ENCODE measurements around the gene ABCB4.
"Not testable (repeated sequence)": the region's sequence is repeated elsewhere in the genome, so short reads cannot be mapped to it uniquely, and the experiment has no call there.

Gene ABCB4

DNA sequence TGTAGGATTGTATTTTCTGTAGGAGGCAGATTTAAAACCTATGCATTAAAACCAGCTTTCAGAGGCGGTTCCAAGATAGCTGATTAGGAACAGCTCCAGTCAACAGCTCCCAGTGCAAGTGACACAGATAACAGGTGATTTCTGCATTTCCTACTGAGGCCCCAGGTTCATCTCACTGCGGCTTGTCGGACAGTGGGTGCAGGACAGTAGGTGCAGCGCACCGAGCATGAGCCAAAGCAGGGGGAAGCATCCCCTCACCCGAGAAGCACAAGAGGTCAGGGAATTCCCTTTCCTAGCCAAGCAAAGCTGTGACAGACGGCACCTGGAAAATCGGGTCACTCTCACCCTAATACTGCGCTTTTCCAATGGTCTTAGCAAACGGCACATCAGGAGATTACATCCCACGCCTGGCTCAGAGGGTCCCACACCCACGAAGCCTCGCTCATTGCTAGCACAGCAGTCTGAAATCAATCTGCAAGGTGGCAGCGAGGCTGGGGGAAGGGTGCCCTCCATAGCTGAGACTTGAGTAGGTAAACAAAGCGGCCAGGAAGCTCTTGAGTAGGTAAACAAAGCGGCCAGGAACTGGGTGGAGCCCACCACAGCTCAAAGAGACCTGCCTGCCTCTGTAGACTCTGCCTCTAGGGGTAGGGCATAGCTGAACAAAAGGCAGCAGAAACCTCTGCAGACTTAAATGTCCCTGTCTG is 10.5 kb downstream of the ABCB4 start:
- H3K36me3 Mint-ChIP-seq (ENCODE audit: low read depth); H3K4me3 Mint-ChIP-seq; H3K27ac Mint-ChIP-seq; H3K27me3 Mint-ChIP-seq; H3K9me3 Mint-ChIP-seq; intact Hi-C loops (cut with micrococcal nuclease): not testable (repeated sequence)
- H3K4me1 Mint-ChIP-seq (ENCODE audit: low read depth): peaks cover 11% of the 10 kb centered on the region

GRCh38 chr7:87463982-87464381 is 11.5 kb downstream of the ABCB4 start:
- no peak overlapping the region for H3K4me3 Mint-ChIP-seq
- no peak overlapping the region for H3K27ac Mint-ChIP-seq
- peaks cover 11% of the 10 kb centered on the region for H3K4me1 Mint-ChIP-seq (ENCODE audit: low read depth)
- H3K36me3 Mint-ChIP-seq (ENCODE audit: low read depth): no peaks in the 10 kb centered on the region
- intact Hi-C loops (cut with micrococcal nuclease): no loop called here
- peaks cover 1% of the 10 kb centered on the region for H3K27me3 Mint-ChIP-seq
- no peaks in the 10 kb centered on the region for H3K9me3 Mint-ChIP-seq

GRCh38 chr7:87460444-87460843 is 15.0 kb downstream of the ABCB4 start:
- H3K36me3 Mint-ChIP-seq (ENCODE audit: low read depth); H3K4me3 Mint-ChIP-seq; H3K4me1 Mint-ChIP-seq (ENCODE audit: low read depth); intact Hi-C loops (cut with micrococcal nuclease); H3K9me3 Mint-ChIP-seq; H3K27me3 Mint-ChIP-seq; H3K27ac Mint-ChIP-seq: not testable (repeated sequence)

DNA sequence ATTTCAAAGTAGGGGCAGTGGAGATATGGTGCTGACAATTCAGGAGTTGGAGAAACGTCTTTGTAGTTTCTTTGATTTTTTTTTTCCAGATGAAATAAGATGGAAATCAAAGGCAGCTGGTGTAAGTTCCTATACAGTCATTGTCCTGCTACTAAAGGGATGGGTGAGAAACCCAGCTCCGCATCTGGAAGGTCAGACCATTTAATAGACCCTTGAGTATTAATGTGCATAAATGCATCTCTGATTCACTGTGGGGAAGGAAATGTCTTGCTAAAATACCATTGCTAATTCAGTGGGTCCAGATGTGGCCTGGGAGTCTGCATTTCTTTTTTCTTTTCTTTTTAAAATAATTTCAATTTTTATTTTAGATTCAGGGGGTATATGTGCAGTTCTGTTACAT is 15.5 kb downstream of the ABCB4 start:
- H3K27me3 Mint-ChIP-seq: no peaks in the 10 kb centered on the region
- H3K36me3 Mint-ChIP-seq (ENCODE audit: low read depth): no peaks in the 10 kb centered on the region
- H3K4me3 Mint-ChIP-seq: no peak overlapping the region
- no peaks in the 10 kb centered on the region for H3K9me3 Mint-ChIP-seq
- intact Hi-C loops (cut with micrococcal nuclease): no loop called here
- no peak overlapping the region for H3K27ac Mint-ChIP-seq
- no peaks in the 10 kb centered on the region for H3K4me1 Mint-ChIP-seq (ENCODE audit: low read depth)

DNA sequence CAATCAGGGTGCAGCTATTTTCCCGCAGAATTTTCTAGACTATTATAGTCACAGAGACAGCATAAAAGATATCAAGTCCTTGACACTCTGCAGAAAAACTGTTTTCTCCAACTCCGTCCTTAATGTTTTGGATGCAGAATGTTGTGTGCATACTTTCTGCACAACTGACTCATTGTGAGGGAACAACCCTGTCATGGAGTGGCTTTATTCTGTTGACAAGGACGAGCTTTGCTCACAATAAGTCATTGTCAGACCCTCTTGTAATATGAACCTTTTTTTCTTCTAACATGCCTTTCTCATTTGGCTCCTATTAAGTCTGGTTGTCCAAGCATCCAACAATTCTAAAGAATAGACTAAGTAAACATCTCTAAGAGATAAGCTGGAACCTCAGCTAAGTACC is 17.3 kb downstream of the ABCB4 start:
- no peak overlapping the region for H3K27ac Mint-ChIP-seq
- intact Hi-C loops (cut with micrococcal nuclease): no loop called here
- no peaks in the 10 kb centered on the region for H3K27me3 Mint-ChIP-seq
- no peaks in the 10 kb centered on the region for H3K9me3 Mint-ChIP-seq
- no peaks in the 10 kb centered on the region for H3K36me3 Mint-ChIP-seq (ENCODE audit: low read depth)
- no peaks in the 10 kb centered on the region for H3K4me1 Mint-ChIP-seq (ENCODE audit: low read depth)
- H3K4me3 Mint-ChIP-seq: no peak overlapping the region

GRCh38 chr7:87456247-87456646 is 19.2 kb downstream of the ABCB4 start:
- Mint-ChIP-seq H3K36me3 (ENCODE audit: low read depth) (no peaks in the 10 kb centered on the region), H3K27me3 (no peaks in the 10 kb centered on the region), H3K4me3 (no peak overlapping the region), H3K27ac (no peak overlapping the region), H3K9me3 (no peaks in the 10 kb centered on the region), H3K4me1 (ENCODE audit: low read depth) (no peaks in the 10 kb centered on the region)
- intact Hi-C loops (cut with micrococcal nuclease): no loop called here

DNA sequence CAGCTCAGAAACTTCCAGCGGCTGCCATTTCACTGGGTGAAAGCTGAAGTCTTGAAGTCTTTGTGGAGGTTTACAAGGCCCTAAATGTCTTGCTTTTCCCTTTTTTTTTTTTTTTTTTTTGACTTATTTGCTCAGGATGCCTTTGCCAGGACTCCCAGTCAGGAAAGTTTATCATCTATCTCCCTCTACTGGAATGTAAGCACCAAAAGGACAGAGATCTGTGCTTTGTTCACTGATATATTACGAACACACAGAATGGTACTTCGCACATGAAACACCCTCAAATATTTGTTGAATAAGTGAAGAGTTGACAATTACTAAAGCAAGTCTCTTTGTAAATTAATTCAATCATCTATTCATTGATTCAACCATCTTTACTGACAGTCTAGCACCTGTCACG is 23.2 kb downstream of the ABCB4 start:
- Mint-ChIP-seq H3K4me3 (no peak overlapping the region), H3K4me1 (ENCODE audit: low read depth) (peaks cover 10% of the 10 kb centered on the region), H3K9me3 (no peaks in the 10 kb centered on the region), H3K27ac (no peak overlapping the region), H3K36me3 (ENCODE audit: low read depth) (no peaks in the 10 kb centered on the region), H3K27me3 (no peaks in the 10 kb centered on the region)
- intact Hi-C loops (cut with micrococcal nuclease): no loop called here

DNA sequence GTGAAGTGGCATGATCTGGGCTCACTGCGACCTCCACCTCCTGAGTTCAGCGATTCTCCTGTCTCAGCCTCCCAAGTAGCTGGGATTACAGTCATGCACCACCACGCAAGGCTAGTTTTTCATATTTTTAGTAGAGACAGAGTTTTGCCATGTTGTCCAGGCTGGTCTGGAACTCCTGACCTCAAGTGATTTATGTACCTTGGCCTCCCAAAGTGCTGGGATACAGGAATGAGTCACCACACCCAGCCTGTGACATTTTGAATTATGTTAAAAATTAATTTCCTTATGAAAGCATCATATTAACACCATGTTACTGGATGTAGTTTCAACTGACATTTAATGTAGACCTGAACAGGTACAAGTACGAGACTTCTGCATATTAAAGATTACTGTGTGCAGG is 24.3 kb downstream of the ABCB4 start:
- no peak overlapping the region for H3K27ac Mint-ChIP-seq
- no peaks in the 10 kb centered on the region for H3K36me3 Mint-ChIP-seq (ENCODE audit: low read depth)
- H3K27me3 Mint-ChIP-seq: no peaks in the 10 kb centered on the region
- H3K4me3 Mint-ChIP-seq: no peak overlapping the region
- H3K4me1 Mint-ChIP-seq (ENCODE audit: low read depth): peaks cover 10% of the 10 kb centered on the region
- intact Hi-C loops (cut with micrococcal nuclease): no loop called here
- H3K9me3 Mint-ChIP-seq: no peaks in the 10 kb centered on the region

GRCh38 chr7:87450706-87451105 is 24.8 kb downstream of the ABCB4 start:
- peaks cover 10% of the 10 kb centered on the region for H3K4me1 Mint-ChIP-seq (ENCODE audit: low read depth)
- H3K4me3 Mint-ChIP-seq: no peak overlapping the region
- no peak overlapping the region for H3K27ac Mint-ChIP-seq
- no peaks in the 10 kb centered on the region for H3K36me3 Mint-ChIP-seq (ENCODE audit: low read depth)
- intact Hi-C loops (cut with micrococcal nuclease): no loop called here
- no peaks in the 10 kb centered on the region for H3K27me3 Mint-ChIP-seq
- H3K9me3 Mint-ChIP-seq: no peaks in the 10 kb centered on the region

DNA sequence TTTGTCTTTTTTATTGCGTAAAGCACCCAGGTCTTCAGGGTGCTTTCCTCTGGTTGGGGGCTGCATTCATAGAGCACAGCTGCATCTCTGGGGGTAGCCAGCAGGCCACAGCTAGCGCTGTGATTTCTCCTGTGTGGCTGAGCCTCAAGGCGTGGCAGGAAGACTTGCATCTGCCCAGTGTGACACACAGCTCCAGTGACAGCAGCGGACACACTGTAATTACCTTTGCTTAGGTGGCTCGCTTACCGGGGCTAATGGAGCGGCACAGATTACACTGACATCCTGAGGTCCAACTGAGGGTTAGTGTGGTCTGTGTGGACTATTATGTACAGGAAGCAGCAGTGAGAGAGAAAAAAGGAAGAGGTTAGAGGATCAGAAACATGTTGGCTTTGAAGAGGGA is 27.1 kb downstream of the ABCB4 start:
- H3K27me3 Mint-ChIP-seq: no peaks in the 10 kb centered on the region
- no peak overlapping the region for H3K4me3 Mint-ChIP-seq
- H3K27ac Mint-ChIP-seq: peak overlapping the region; percentile 19
- H3K36me3 Mint-ChIP-seq (ENCODE audit: low read depth): no peaks in the 10 kb centered on the region
- intact Hi-C loops (cut with micrococcal nuclease): no loop called here
- peaks cover 10% of the 10 kb centered on the region for H3K4me1 Mint-ChIP-seq (ENCODE audit: low read depth)
- H3K9me3 Mint-ChIP-seq: no peaks in the 10 kb centered on the region

GRCh38 chr7:87447116-87447635 is 28.3 kb downstream of the ABCB4 start:
- Mint-ChIP-seq H3K4me1 (ENCODE audit: low read depth) (peaks cover 10% of the 10 kb centered on the region), H3K27ac (no peak overlapping the region), H3K36me3 (ENCODE audit: low read depth) (no peaks in the 10 kb centered on the region), H3K27me3 (no peaks in the 10 kb centered on the region), H3K9me3 (no peaks in the 10 kb centered on the region), H3K4me3 (no peak overlapping the region)
- intact Hi-C loops (cut with micrococcal nuclease): no loop called here

DNA sequence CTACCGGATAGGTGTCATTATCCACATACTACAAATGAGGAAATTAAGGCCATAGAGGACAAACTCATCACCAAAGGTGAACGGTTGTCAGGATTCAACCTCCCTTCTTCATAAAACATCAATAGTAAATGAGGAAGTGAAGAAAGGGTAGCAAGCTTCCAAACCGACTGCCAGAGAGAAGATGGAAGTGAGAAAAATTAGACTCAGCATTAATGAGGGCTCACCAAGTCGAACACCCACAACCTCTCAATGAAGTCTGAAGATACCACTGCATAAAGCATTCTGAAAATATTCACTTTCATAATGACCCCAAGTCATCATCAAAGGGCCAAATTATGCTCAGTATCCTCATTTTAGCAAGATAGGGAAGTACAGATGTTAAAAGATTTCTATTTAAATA is 29.6 kb downstream of the ABCB4 start:
- Mint-ChIP-seq H3K4me1 (ENCODE audit: low read depth) (peaks cover 10% of the 10 kb centered on the region), H3K9me3 (no peaks in the 10 kb centered on the region), H3K36me3 (ENCODE audit: low read depth) (no peaks in the 10 kb centered on the region), H3K4me3 (no peak overlapping the region), H3K27ac (no peak overlapping the region), H3K27me3 (no peaks in the 10 kb centered on the region)
- intact Hi-C loops (cut with micrococcal nuclease): no loop called here

- Mint-ChIP-seq H3K27ac (no peak overlapping the region), H3K27me3 (no peaks in the 10 kb centered on the region), H3K36me3 (ENCODE audit: low read depth) (peaks cover 6% of the 10 kb centered on the region), H3K4me1 (ENCODE audit: low read depth) (no peaks in the 10 kb centered on the region), H3K9me3 (no peaks in the 10 kb centered on the region), H3K4me3 (no peak overlapping the region)
- intact Hi-C loops (cut with micrococcal nuclease): no loop called here
Observed at GRCh38 chr7:87435546-87435945, 39.9 kb downstream of the ABCB4 start.

GRCh38 chr7:87432536-87432935 is 42.9 kb downstream of the ABCB4 start:
- no peak overlapping the region for H3K27ac Mint-ChIP-seq
- intact Hi-C loops (cut with micrococcal nuclease): no loop called here
- peaks cover 10% of the 10 kb centered on the region for H3K4me1 Mint-ChIP-seq (ENCODE audit: low read depth)
- no peak overlapping the region for H3K4me3 Mint-ChIP-seq
- no peaks in the 10 kb centered on the region for H3K27me3 Mint-ChIP-seq
- H3K9me3 Mint-ChIP-seq: no peaks in the 10 kb centered on the region
- H3K36me3 Mint-ChIP-seq (ENCODE audit: low read depth): peaks cover 6% of the 10 kb centered on the region

- intact Hi-C loops (cut with micrococcal nuclease): loop anchor here (5.0 kb wide), 1 partner anchor 50 kb away; the partner anchor contains the start of gene ABCB4
- Mint-ChIP-seq H3K4me3 (no peak overlapping the region), H3K27ac (peak overlapping the region; percentile 43), H3K9me3 (no peaks in the 10 kb centered on the region), H3K4me1 (ENCODE audit: low read depth) (peaks cover 24% of the 10 kb centered on the region), H3K36me3 (ENCODE audit: low read depth) (peaks cover 6% of the 10 kb centered on the region), H3K27me3 (no peaks in the 10 kb centered on the region)
Observed at GRCh38 chr7:87427288-87427687, 48.2 kb downstream of the ABCB4 start.

Data from dendritic cell treated with granulocyte-macrophage colony-stimulating factor and Interleukin-4, amounts not matched to agents 40 ng/mL and 50 ng/mL, for 4 days (primary cell).